Measurements from ENCODE around the gene DIAPH3. TPM values are rescaled to one million over a fixed set of nuclear protein-coding genes. Genes with fewer than 3 reads are reported as not detected.
"Not testable (repeated sequence)": the region's sequence is repeated elsewhere in the genome, so short reads cannot be mapped to it uniquely, and the experiment has no call there.

DIAPH3 gene
- total and polyA plus RNA-seq, 2 donors: 0.80 to 4.5 TPM

- DNase-seq (ENCODE audit: low read depth in 6 of 9, low spot score in 9 of 9); H3K9me3 ChIP-seq (ENCODE audit: control insufficient read depth in 2 of 2, insufficient read depth in 1 of 2, low read length in 1 of 2); H3K4me3 ChIP-seq (ENCODE audit: low read length in 2 of 2); H3K27me3 ChIP-seq (ENCODE audit: control insufficient read depth in 2 of 2, insufficient read depth in 1 of 2, low read length in 1 of 2); H3K36me3 ChIP-seq (ENCODE audit: control insufficient read depth in 2 of 2, insufficient read depth in 2 of 2, low read length in 1 of 2); H3K4me1 ChIP-seq (ENCODE audit: control insufficient read depth in 2 of 2, insufficient read depth in 2 of 2, low read length in 2 of 2); H3K27ac ChIP-seq (ENCODE audit: low read depth in 1 of 2, low read length in 1 of 2): not testable (repeated sequence)
These were observed 115.4 kb downstream of the DIAPH3 start for GRCh38 chr13:60048353-60048752.

- Histone ChIP-seq H3K36me3 (ENCODE audit: control insufficient read depth in 2 of 2, insufficient read depth in 2 of 2, low read length in 1 of 2) (no peaks in the 10 kb centered on the region), H3K4me3 (ENCODE audit: low read length in 2 of 2) (no peak overlapping the region)
- 92% methylated on average over 3 of the region's 3 CpGs for WGBS
These were observed 115.8 kb downstream of the DIAPH3 start for GRCh38 chr13:60047918-60048317.

GRCh38 chr13:60044321-60044720 lies 119.4 kb downstream of the DIAPH3 start:
- Histone ChIP-seq H3K4me3 (ENCODE audit: low read length in 2 of 2) (no peak overlapping the region), H3K4me1 (ENCODE audit: control insufficient read depth in 2 of 2, insufficient read depth in 2 of 2, low read length in 2 of 2) (no peaks in the 10 kb centered on the region), H3K27me3 (ENCODE audit: control insufficient read depth in 2 of 2, insufficient read depth in 1 of 2, low read length in 1 of 2) (no peaks in the 10 kb centered on the region), H3K27ac (ENCODE audit: low read depth in 1 of 2, low read length in 1 of 2) (no peak overlapping the region), H3K36me3 (ENCODE audit: control insufficient read depth in 2 of 2, insufficient read depth in 2 of 2, low read length in 1 of 2) (no peaks in the 10 kb centered on the region), H3K9me3 (ENCODE audit: control insufficient read depth in 2 of 2, insufficient read depth in 1 of 2, low read length in 1 of 2) (no peaks in the 10 kb centered on the region)
- no peak for DNase-seq (ENCODE audit: low read depth in 6 of 9, low spot score in 9 of 9)
- WGBS: 97% methylated on average over 4 of the region's 4 CpGs

More at GRCh38 chr13:60047918-60048317, 115.8 kb downstream of the DIAPH3 start:
- no peaks in the 10 kb centered on the region for H3K4me1 ChIP-seq (ENCODE audit: control insufficient read depth in 2 of 2, insufficient read depth in 2 of 2, low read length in 2 of 2)
- DNase-seq (ENCODE audit: low read depth in 6 of 9, low spot score in 9 of 9): no peak
- H3K27ac ChIP-seq (ENCODE audit: low read depth in 1 of 2, low read length in 1 of 2): no peak overlapping the region
- no peaks in the 10 kb centered on the region for H3K27me3 ChIP-seq (ENCODE audit: control insufficient read depth in 2 of 2, insufficient read depth in 1 of 2, low read length in 1 of 2)
- H3K9me3 ChIP-seq (ENCODE audit: control insufficient read depth in 2 of 2, insufficient read depth in 1 of 2, low read length in 1 of 2): no peaks in the 10 kb centered on the region

GRCh38 chr13:60043262-60043661 lies 120.5 kb downstream of the DIAPH3 start:
- no peaks in the 10 kb centered on the region for H3K4me1 ChIP-seq (ENCODE audit: control insufficient read depth in 2 of 2, insufficient read depth in 2 of 2, low read length in 2 of 2)
- no peaks in the 10 kb centered on the region for H3K27me3 ChIP-seq (ENCODE audit: control insufficient read depth in 2 of 2, insufficient read depth in 1 of 2, low read length in 1 of 2)
- no peak for DNase-seq (ENCODE audit: low read depth in 6 of 9, low spot score in 9 of 9)
- no peak overlapping the region for H3K4me3 ChIP-seq (ENCODE audit: low read length in 2 of 2)
- no peaks in the 10 kb centered on the region for H3K36me3 ChIP-seq (ENCODE audit: control insufficient read depth in 2 of 2, insufficient read depth in 2 of 2, low read length in 1 of 2)
- no peaks in the 10 kb centered on the region for H3K9me3 ChIP-seq (ENCODE audit: control insufficient read depth in 2 of 2, insufficient read depth in 1 of 2, low read length in 1 of 2)
- H3K27ac ChIP-seq (ENCODE audit: low read depth in 1 of 2, low read length in 1 of 2): no peak overlapping the region
- WGBS: 97% methylated on average over 2 of the region's 2 CpGs

GRCh38 chr13:60040668-60041067 lies 123.1 kb downstream of the DIAPH3 start:
- H3K9me3 ChIP-seq (ENCODE audit: control insufficient read depth in 2 of 2, insufficient read depth in 1 of 2, low read length in 1 of 2); H3K4me3 ChIP-seq (ENCODE audit: low read length in 2 of 2); H3K4me1 ChIP-seq (ENCODE audit: control insufficient read depth in 2 of 2, insufficient read depth in 2 of 2, low read length in 2 of 2); H3K36me3 ChIP-seq (ENCODE audit: control insufficient read depth in 2 of 2, insufficient read depth in 2 of 2, low read length in 1 of 2); DNase-seq (ENCODE audit: low read depth in 6 of 9, low spot score in 9 of 9); H3K27ac ChIP-seq (ENCODE audit: low read depth in 1 of 2, low read length in 1 of 2); H3K27me3 ChIP-seq (ENCODE audit: control insufficient read depth in 2 of 2, insufficient read depth in 1 of 2, low read length in 1 of 2): not testable (repeated sequence)
- WGBS: 98% methylated on average over 10 of the region's 10 CpGs

GRCh38 chr13:60035874-60036273 lies 127.9 kb downstream of the DIAPH3 start:
- peaks cover 0 to 2% of the 10 kb centered on the region in 2 donors for H3K36me3 ChIP-seq (ENCODE audit: control insufficient read depth in 2 of 2, insufficient read depth in 2 of 2, low read length in 1 of 2)
- H3K9me3 ChIP-seq (ENCODE audit: control insufficient read depth in 2 of 2, insufficient read depth in 1 of 2, low read length in 1 of 2): peaks cover 0 to 1% of the 10 kb centered on the region in 2 donors
- no peak for DNase-seq (ENCODE audit: low read depth in 6 of 9, low spot score in 9 of 9)
- H3K4me1 ChIP-seq (ENCODE audit: control insufficient read depth in 2 of 2, insufficient read depth in 2 of 2, low read length in 2 of 2): no peaks in the 10 kb centered on the region
- no peak overlapping the region for H3K27ac ChIP-seq (ENCODE audit: low read depth in 1 of 2, low read length in 1 of 2)
- H3K27me3 ChIP-seq (ENCODE audit: control insufficient read depth in 2 of 2, insufficient read depth in 1 of 2, low read length in 1 of 2): no peaks in the 10 kb centered on the region
- H3K4me3 ChIP-seq (ENCODE audit: low read length in 2 of 2): no peak overlapping the region
- whole genome bisulfite sequencing: 95% methylated on average over 1 of the region's 1 CpG

GRCh38 chr13:60032851-60033250 lies 130.9 kb downstream of the DIAPH3 start:
- Histone ChIP-seq H3K27me3 (ENCODE audit: control insufficient read depth in 2 of 2, insufficient read depth in 1 of 2, low read length in 1 of 2) (no peaks in the 10 kb centered on the region), H3K9me3 (ENCODE audit: control insufficient read depth in 2 of 2, insufficient read depth in 1 of 2, low read length in 1 of 2) (peaks cover 0 to 1% of the 10 kb centered on the region in 2 donors), H3K4me3 (ENCODE audit: low read length in 2 of 2) (no peak overlapping the region), H3K4me1 (ENCODE audit: control insufficient read depth in 2 of 2, insufficient read depth in 2 of 2, low read length in 2 of 2) (no peaks in the 10 kb centered on the region), H3K36me3 (ENCODE audit: control insufficient read depth in 2 of 2, insufficient read depth in 2 of 2, low read length in 1 of 2) (peaks cover 0 to 2% of the 10 kb centered on the region in 2 donors), H3K27ac (ENCODE audit: low read depth in 1 of 2, low read length in 1 of 2) (no peak overlapping the region)
- 97% methylated on average over 1 of the region's 1 CpG for WGBS
- DNase-seq (ENCODE audit: low read depth in 6 of 9, low spot score in 9 of 9): no peak

GRCh38 chr13:60028021-60028420 lies 135.7 kb downstream of the DIAPH3 start:
- no peaks in the 10 kb centered on the region for H3K36me3 ChIP-seq (ENCODE audit: control insufficient read depth in 2 of 2, insufficient read depth in 2 of 2, low read length in 1 of 2)
- 94% methylated on average over 3 of the region's 3 CpGs for WGBS
- no peak overlapping the region for H3K4me3 ChIP-seq (ENCODE audit: low read length in 2 of 2)
- no peak for DNase-seq (ENCODE audit: low read depth in 6 of 9, low spot score in 9 of 9)
- H3K9me3 ChIP-seq (ENCODE audit: control insufficient read depth in 2 of 2, insufficient read depth in 1 of 2, low read length in 1 of 2): peaks cover 0 to 1% of the 10 kb centered on the region in 2 donors
- H3K27me3 ChIP-seq (ENCODE audit: control insufficient read depth in 2 of 2, insufficient read depth in 1 of 2, low read length in 1 of 2): no peaks in the 10 kb centered on the region
- no peaks in the 10 kb centered on the region for H3K4me1 ChIP-seq (ENCODE audit: control insufficient read depth in 2 of 2, insufficient read depth in 2 of 2, low read length in 2 of 2)
- no peak overlapping the region for H3K27ac ChIP-seq (ENCODE audit: low read depth in 1 of 2, low read length in 1 of 2)

- Histone ChIP-seq H3K4me3 (ENCODE audit: low read length in 2 of 2) (no peak overlapping the region), H3K27me3 (ENCODE audit: control insufficient read depth in 2 of 2, insufficient read depth in 1 of 2, low read length in 1 of 2) (no peaks in the 10 kb centered on the region), H3K36me3 (ENCODE audit: control insufficient read depth in 2 of 2, insufficient read depth in 2 of 2, low read length in 1 of 2) (no peaks in the 10 kb centered on the region), H3K27ac (ENCODE audit: low read depth in 1 of 2, low read length in 1 of 2) (no peak overlapping the region), H3K4me1 (ENCODE audit: control insufficient read depth in 2 of 2, insufficient read depth in 2 of 2, low read length in 2 of 2) (no peaks in the 10 kb centered on the region), H3K9me3 (ENCODE audit: control insufficient read depth in 2 of 2, insufficient read depth in 1 of 2, low read length in 1 of 2) (no peaks in the 10 kb centered on the region)
- no peak for DNase-seq (ENCODE audit: low read depth in 6 of 9, low spot score in 9 of 9)
- WGBS: 96% methylated on average over 3 of the region's 3 CpGs
These were observed 137.4 kb downstream of the DIAPH3 start for GRCh38 chr13:60026286-60026685.

- Histone ChIP-seq H3K4me1 (ENCODE audit: control insufficient read depth in 2 of 2, insufficient read depth in 2 of 2, low read length in 2 of 2) (no peaks in the 10 kb centered on the region), H3K9me3 (ENCODE audit: control insufficient read depth in 2 of 2, insufficient read depth in 1 of 2, low read length in 1 of 2) (no peaks in the 10 kb centered on the region), H3K36me3 (ENCODE audit: control insufficient read depth in 2 of 2, insufficient read depth in 2 of 2, low read length in 1 of 2) (no peaks in the 10 kb centered on the region), H3K4me3 (ENCODE audit: low read length in 2 of 2) (no peak overlapping the region), H3K27me3 (ENCODE audit: control insufficient read depth in 2 of 2, insufficient read depth in 1 of 2, low read length in 1 of 2) (no peaks in the 10 kb centered on the region), H3K27ac (ENCODE audit: low read depth in 1 of 2, low read length in 1 of 2) (no peak overlapping the region)
- WGBS: 97% methylated on average over 3 of the region's 3 CpGs
- no peak for DNase-seq (ENCODE audit: low read depth in 6 of 9, low spot score in 9 of 9)
These were observed 143.4 kb downstream of the DIAPH3 start for GRCh38 chr13:60020288-60020687.

Data from thymus (tissue), 11 donors.